ENCODE results near the gene LRRC8E. TPM values are rescaled to one million over a fixed set of nuclear protein-coding genes. Genes with fewer than 3 reads are reported as not detected.
A peak's percentile ranks its signal among the peaks of the same experiment; 100 is the strongest.

LRRC8E gene
- total and polyA plus RNA-seq, 2 of the 8 experiments (the other 6 are each of a cell fraction or from before 2014, with no cell fraction given), result 2.7 to 2.9 TPM

DNA sequence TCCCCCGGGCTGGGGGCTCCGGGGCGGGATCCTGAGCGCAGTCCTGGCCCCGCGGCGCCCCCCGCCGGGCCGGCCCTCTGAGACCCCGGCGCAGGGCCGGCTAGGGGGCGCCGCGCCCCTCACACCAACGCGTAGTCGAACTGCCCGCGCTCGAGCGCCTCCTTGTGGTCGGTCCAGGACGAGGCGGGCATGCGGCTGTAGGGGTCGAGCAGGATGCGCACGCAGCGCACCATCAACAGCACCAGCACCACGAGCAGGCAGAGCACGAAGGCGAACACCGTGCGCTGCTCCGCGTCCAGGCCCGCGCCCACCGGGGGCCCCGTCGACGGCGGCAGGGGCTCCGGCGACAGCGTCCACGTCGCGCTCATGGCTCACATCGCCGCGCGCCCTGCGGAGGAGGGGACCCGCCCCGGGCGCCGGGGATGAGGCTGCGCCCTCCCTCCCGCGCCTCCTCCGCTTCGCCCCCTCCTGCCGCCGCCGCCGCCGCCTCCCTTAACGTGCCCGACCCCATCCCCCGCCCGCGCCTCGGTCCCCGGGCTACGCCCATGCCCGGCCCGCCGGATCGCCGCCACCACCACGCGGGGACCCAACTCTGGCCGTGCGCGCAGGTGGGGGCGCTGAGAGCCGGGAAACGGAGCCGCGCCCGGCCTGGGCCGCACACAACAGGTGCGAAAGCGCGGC is 37.0 kb downstream of the LRRC8E start (continued):
- TF ChIP-seq, protein P1, sequence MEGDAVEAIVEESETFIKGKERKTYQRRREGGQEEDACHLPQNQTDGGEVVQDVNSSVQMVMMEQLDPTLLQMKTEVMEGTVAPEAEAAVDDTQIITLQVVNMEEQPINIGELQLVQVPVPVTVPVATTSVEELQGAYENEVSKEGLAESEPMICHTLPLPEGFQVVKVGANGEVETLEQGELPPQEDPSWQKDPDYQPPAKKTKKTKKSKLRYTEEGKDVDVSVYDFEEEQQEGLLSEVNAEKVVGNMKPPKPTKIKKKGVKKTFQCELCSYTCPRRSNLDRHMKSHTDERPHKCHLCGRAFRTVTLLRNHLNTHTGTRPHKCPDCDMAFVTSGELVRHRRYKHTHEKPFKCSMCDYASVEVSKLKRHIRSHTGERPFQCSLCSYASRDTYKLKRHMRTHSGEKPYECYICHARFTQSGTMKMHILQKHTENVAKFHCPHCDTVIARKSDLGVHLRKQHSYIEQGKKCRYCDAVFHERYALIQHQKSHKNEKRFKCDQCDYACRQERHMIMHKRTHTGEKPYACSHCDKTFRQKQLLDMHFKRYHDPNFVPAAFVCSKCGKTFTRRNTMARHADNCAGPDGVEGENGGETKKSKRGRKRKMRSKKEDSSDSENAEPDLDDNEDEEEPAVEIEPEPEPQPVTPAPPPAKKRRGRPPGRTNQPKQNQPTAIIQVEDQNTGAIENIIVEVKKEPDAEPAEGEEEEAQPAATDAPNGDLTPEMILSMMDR (IDR thresholded peaks at IDR 0.05; ENCODE audit: control extremely low read depth in 1 of 3, insufficient read depth in 1 of 3, low read depth in 1 of 3, low read length in 3 of 3), result peak; percentile 96 to 99 (median 98)
- TF ChIP-seq TBP (IDR thresholded peaks at IDR 0.05; ENCODE audit: low read depth, low read length), result peak; percentile 50; the same call in 1 of the 2 replicates
- TF ChIP-seq CBX5 (IDR thresholded peaks at IDR 0.05; ENCODE audit: low read depth, low read length), result no peak
- TF ChIP-seq KDM5A (IDR thresholded peaks at IDR 0.05; ENCODE audit: low read length), result no peak
- TF ChIP-seq KDM4A (IDR thresholded peaks at IDR 0.05; ENCODE audit: low read depth, low read length, severe bottlenecking), result peak; percentile 79
- TF ChIP-seq, protein P2, sequence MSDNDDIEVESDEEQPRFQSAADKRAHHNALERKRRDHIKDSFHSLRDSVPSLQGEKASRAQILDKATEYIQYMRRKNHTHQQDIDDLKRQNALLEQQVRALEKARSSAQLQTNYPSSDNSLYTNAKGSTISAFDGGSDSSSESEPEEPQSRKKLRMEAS (IDR thresholded peaks at IDR 0.05), result peak; percentile 99
- TF ChIP-seq POLR2A (IDR thresholded peaks at IDR 0.05; ENCODE audit: control extremely low read depth in 1 of 2, low read depth in 2 of 2, low read length in 2 of 2), result no peak; a peak in 1 of 3 replicates
- TF ChIP-seq JUND (IDR thresholded peaks at IDR 0.05; ENCODE audit: low read length), result no peak
- peak; percentile 84 for TF ChIP-seq POLR2AphosphoS5 (IDR thresholded peaks at IDR 0.05; ENCODE audit: low read depth, low read length)
- no peak for TF ChIP-seq ZNF274 (IDR thresholded peaks at IDR 0.05; ENCODE audit: borderline replicate concordance, extremely low read depth, low read length)
- no peak for TF ChIP-seq POU5F1 (IDR thresholded peaks at IDR 0.05; ENCODE audit: low read depth, low read length)
- peak; percentile 51 for TF ChIP-seq PHF8 (conservative IDR thresholded peaks at IDR 0.05; ENCODE audit: low read depth, low read length)
- TF ChIP-seq MAFK (IDR thresholded peaks at IDR 0.05; ENCODE audit: low read depth, low read length), result no peak
- no peak for TF ChIP-seq SP4 (IDR thresholded peaks at IDR 0.05; ENCODE audit: low read length)
- peak; percentile 50; the same call in 1 of the 2 replicates for TF ChIP-seq TEAD4 (IDR thresholded peaks at IDR 0.05; ENCODE audit: low read depth, low read length)
- 0 out of 2 replicates have a peak, but pooled peaks have one; percentile 4 for TF ChIP-seq JUN (IDR thresholded peaks at IDR 0.05; ENCODE audit: low read depth, low read length)
- TF ChIP-seq NRF1 (IDR thresholded peaks at IDR 0.05; ENCODE audit: low read depth, low read length), result peak; percentile 39; the same call in 1 of the 2 replicates
- no peak for TF ChIP-seq SIX5 (IDR thresholded peaks at IDR 0.05; ENCODE audit: low read depth, low read length)
- no peak for TF ChIP-seq TAF7 (optimal IDR thresholded peaks at IDR 0.05; ENCODE audit: borderline replicate concordance, low read depth, low read length)
- TF ChIP-seq ASH2L (IDR thresholded peaks at IDR 0.05; ENCODE audit: low read length), result no peak
- TF ChIP-seq CTBP2 (IDR thresholded peaks at IDR 0.05; ENCODE audit: borderline replicate concordance, insufficient read depth, insufficient read length, low read length), result no peak

Measured in H1 (cell line).